GOT3 (cell line): ENCODE measurements around the gene MAGI1.
"Not testable (repeated sequence)": the region's sequence is repeated elsewhere in the genome, so short reads cannot be mapped to it uniquely, and the experiment has no call there.

Experiments
- DNase-seq: peaks from one replicate; lab custom pipeline; 2025; ENCODE audit warnings: mixed read lengths; lab: John Stamatoyannopoulos, UW

The MAGI1 gene

GRCh38 chr3:66039590-66039887 lies 821 bp upstream of the MAGI1 start:
- no peak for DNase-seq

GRCh38 chr3:66038384-66038725 lies 363 bp downstream of the MAGI1 start:
- no peak for DNase-seq

- no peak for DNase-seq
Observed at GRCh38 chr3:66037986-66038369, 740 bp downstream of the MAGI1 start.

DNA sequence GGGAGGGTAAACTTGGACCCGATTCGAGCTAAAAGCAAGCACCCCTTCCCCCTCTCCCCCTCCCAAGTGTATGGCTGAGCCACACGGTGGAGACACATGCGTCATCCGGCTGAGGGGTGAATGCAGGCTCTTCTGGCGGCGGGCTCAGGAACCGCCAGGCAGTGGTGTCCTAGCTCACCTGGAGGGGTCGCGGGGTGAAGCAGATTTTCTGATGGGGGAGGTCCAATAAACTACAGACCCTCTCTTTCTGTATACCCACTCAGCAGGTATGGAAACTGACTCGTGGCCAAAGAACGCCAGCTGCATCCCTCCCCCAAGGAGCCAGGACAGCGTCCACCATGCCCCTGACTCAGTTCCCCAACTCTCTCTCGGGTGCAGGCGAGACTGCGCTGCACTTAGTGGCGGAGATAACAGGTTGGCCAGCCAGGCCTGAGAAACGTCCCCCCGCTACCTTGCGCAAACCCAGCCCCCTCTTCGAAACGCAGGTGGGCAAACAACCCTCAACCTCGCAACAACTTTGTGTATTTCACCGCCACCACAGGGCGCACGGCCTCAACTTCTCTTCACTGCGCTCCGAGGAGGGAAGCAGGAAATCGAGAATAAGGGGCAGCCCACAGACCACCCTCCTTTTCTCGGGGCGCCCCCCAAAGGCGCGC lies 1.3 kb downstream of the MAGI1 start:
- no peak for DNase-seq

DNA sequence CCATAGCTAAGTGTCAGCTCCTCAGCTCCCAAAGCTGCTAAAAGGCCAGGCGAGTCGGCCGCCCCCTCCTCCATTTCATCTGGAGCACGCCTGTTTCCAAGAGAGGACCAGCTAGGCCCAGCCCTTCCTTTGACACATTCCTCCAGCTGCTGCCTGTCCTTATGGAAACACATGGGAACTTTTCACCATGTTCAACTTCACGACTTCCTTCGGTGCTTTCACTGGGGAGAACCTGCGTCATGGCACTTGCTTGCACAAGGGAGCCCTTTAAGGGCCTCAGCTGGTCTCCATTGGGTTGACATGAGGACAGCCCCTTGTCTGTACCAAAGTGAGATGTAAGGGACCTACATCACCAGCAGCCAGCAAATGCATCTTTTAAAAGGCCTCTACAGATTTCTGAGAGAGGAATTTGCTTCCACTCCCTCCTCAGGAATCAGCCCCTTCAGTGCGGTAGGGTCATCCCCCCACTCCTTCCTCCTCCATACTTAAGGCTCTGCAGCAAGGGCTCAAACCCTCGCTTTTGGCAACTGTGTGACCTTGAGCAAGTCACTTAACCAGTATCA lies 2.1 kb downstream of the MAGI1 start:
- DNase-seq = no peak

DNA sequence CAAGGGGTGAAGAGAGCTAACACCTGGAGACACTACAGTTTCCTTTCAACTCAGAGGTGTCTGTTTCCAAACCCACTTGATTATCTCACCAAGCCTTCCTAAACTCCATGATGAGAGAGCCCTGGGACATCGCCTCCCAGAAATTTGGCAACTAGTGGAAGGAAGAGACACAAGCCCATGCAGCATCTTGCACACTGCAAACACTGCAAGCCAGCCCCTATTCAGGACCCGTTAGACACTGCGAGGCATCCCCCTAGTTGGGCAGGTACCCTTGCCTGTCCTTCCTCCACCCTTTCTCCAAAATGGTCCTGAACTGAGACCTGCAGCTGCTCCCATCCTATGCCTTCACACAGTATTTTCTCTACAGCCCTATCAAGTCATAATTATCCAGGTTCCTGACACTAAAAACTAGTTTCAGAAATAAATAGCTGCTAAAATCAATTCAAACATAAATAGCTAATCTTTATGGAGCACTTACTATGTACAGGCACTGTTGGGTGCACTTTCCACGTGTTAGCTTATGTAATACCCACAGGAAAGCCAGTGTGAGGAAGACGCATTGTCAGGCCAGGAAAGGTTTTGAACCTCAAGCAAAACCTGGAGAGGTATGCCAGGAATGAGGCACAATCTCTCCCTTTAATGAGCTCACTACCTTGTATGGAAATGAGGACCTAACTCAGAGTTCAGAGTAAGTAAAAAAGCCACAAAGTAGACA lies 2.8 kb downstream of the MAGI1 start:
- DNase-seq = no peak

DNA sequence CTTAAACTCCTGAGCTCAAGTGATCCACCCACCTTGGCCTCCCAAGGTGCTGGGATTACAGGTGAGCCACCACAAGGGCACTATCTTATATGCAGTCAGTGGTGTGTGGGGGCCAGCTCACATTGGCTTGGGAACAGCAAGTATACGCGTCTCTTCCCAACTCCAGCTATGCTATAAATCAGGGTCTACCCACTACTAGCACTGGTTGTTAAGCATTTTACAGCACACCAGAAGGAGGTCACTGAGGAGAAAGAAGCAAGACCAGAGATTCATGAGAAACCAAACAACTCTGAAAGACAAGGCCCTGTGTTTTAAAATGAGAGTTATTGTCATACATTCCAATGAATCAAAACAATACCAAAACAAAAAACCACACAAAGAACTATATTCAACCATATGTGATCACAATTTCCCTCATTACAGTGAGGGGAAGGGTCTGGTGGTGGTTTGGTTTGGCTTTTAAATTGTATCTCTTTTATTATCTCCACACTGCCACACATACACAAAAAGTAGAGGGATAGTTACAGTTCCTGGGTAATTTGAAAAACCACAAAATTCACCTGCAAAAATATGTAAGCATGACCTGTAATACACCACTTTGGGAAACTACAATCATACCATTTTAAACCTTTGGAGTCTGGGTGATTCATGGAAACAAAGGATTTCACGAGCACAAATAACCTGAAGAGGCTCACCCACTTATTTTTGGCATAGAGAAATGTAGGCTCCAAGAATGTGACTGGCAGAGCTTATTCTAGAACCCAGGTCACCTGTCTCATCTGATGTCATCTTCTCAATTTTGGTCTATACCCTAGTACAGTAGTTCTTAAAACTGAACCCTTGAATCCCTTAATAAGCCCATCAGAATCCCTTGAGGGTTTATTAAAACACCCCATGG lies 5.2 kb downstream of the MAGI1 start:
- DNase-seq = no peak

DNA sequence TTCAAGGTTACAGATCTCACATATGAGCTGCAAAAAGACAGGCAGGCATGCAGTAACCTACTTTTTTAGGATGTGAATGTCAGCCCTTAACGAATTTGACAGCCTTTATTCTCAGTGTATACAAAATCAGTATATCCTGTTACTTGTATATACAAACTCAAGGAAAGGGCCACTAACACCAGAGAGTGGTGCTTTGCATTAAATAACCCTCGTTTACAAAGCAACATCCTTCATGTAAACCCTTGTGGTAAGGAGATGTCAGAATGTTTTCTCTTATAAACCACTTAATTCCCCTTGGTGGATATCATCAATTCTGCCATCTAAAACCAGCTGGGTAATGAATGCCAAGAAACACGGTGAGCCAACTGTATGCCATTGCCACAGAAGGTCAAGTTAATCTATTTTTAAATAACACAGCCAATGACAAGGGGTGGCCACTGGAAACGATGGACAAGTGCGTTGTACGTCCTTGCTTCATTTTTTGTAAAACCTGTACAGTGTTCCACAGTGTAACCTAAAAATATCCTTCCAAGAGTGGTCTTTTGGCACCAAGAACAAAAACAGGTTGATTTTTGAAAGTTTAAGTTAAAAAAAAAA lies 7.5 kb downstream of the MAGI1 start:
- no peak for DNase-seq

- no peak for DNase-seq
Observed at GRCh38 chr3:66029443-66029842, 9.3 kb downstream of the MAGI1 start.

DNA sequence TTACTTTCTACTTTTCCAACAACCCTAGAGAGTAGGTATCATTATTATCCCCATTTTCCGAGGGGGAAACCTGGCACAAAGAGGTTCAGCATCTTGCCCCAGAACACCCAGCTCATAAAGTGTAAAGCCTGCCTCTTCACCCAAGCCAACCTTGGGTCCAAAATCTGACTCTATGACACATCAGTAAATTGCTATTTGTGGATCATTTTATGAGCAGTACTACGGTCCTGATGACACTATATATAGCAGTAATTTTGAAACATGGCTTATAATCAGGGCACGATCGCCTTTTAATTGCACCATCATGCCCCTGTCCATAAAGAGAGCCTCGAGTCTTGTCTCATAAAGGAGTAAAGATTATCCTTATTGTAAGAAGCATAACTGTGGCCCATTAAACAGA lies 9.7 kb downstream of the MAGI1 start:
- no peak for DNase-seq

- DNase-seq = no peak
Observed at GRCh38 chr3:66028457-66028856, 10.3 kb downstream of the MAGI1 start.

DNA sequence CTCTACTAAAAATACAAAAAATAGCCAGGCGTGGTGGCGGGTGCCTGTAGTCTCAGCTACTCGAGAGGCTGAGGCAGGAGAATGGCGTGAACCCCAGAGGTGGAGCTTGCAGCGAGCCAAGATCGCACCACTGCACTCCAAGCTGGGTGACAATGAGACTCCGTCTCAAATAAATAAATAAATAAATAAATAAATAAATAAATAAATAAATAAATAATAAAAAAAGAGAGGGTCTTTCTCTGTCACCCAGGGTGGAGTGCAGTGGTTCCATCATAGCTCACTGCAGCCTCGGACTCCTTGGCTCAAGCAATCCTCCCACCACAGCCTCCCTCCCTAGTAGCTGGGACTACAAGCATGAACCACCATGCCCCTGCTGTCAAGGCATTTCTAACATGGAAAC lies 11.6 kb downstream of the MAGI1 start:
- DNase-seq = not testable (repeated sequence)

- no peak for DNase-seq
Observed at GRCh38 chr3:66023738-66024385, 14.9 kb downstream of the MAGI1 start.

DNA sequence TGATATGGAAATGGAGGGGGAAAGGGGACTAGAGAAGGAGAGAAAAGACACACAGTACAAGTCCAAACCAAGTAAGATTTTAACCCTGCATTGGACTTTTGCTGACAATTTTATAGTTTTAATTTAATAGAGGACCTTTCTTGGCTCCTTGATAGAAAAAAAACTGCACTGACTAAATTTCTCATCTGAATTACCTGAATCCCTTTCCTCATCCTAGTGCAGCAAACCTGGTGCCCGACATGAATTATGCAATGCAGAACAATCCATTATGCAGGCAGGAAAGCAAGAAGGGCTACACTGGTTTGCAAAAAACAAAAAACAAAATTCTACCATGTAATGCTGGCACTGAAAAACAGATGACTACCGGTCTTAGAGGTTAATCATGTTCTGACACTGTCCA lies 15.5 kb downstream of the MAGI1 start:
- DNase-seq = no peak

DNA sequence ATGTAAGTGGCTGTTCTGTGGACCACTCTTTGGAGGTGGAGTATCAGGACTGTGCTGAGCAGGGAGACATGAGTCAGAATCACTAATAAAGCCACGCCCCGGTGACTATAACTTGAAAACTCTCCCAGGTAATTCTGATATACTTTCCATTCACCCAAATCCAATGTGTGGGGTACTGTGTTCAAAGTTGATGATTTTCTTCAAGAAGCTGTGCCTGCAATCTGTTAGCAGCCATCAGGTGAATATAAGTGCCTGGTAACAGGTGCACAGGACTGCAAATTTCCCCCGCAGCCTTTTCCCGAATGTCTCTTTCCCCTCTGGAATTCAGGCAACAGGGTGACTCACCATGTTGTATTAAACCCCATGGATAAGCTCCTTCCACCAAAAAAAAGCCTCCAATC lies 17.0 kb downstream of the MAGI1 start:
- no peak for DNase-seq

GRCh38 chr3:66019896-66020295 lies 18.8 kb downstream of the MAGI1 start:
- DNase-seq = no peak

DNA sequence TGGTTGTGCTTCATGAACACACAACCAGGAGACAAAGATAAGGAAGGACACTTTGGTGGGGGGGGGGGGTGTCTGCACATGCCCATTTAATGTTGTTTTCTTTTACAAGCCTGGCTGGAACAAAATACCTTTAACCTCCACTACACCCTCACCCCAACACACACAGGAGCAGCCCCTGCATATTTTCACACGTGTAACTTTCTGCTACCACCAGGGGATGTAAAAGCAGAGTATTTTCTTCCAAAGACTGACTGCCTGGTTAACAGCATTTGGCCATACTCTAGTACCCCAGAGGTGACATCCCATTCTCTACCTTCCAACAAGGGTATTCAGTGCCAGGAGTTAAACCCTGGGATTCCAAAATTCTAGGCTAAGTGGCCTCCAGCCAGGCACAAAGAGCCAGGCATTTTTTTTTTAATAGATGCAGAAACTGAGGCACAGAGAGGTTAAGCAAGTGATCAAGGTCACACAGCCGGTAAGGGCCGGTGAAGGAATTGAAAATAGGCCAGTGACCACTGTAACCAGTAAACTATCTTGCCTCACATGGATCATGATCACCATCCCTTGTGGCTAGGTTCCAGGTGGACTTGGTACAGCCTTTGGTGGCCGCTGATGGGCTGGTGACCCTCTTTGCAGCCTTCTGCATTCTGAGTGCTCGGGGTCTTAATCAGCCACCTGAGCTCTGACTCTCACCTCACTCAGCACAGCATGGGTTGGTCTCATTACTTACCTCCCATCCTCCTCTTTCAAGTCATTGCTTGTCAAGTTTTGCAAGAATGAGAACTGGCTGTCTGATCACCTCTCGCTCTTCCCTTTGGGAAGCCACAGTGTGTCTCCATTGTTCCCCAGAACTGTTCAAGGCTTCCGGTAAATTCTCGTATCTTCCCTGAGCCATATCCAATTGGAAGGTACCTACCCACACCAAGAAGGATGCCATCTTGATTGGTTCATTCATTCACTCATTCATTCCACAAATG lies 20.4 kb downstream of the MAGI1 start:
- no peak for DNase-seq

DNA sequence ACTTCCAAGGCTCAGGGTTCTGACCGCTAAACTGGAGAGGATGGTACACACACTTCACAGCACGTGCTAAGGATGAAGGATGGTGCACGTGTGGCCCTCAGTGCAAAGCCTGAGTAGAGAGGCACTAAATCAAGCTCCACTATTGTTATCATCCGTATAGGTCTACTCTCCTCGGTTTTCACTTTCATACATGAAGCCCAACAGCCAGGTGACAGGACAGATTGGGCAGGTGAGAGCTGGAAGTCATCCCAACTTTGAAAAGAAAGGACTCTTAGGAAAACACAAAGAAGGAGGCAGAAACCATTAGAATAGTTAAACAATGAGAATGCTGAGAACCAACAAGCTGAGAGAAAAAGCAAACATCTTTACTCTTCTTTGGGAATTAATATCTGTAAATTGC lies 21.1 kb downstream of the MAGI1 start:
- DNase-seq = no peak

DNA sequence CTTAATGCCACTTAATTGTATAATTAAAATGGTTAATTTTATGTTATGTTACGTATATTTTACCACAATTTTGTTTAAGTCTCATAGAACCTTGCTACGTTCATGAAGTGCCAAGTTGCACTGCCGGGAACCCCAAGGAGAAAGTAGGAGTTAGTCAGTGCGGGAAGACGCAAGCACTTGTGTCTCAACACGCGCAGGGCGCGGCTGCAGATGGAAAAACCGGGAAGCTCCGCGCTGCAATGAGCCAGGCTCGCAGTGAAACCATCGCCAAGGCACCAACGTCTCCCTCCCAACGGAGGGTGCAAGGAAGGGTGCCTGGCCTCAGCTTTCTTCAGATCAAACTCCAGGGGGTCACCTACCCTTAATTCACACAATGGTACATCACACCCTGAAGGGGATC lies 21.6 kb downstream of the MAGI1 start:
- no peak for DNase-seq

- DNase-seq = no peak
Observed at GRCh38 chr3:66015841-66016240, 22.9 kb downstream of the MAGI1 start.

DNA sequence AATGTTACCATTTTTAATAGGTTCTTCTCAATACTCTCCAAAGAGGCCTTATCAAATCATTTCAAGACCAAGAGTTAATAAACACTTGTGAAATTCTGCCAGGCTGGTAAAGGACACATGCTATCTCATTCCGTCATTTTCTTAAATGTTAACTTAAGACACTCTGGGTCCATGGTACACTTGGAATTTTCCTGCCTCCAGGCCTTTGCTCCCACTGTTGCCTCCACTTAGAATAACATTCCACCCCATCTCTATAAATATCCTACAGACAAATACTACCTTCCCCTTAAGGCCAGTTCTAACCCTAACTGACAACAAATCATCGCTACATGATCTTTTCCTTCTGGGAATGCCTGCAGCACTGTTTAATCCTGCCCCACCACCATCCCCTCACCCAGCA lies 24.1 kb downstream of the MAGI1 start:
- no peak for DNase-seq
